GM12892 (cell line): ENCODE results near the gene HCN4. TPM values are rescaled to one million over a fixed set of nuclear protein-coding genes. Genes with fewer than 3 reads are reported as not detected.
"Not testable (repeated sequence)": the region's sequence is repeated elsewhere in the genome, so short reads cannot be mapped to it uniquely, and the experiment has no call there.

Experiments used
- DNase-seq: peaks from one replicate; pipeline ENCODE4 v3.0.0; 2011; ENCODE audit not compliant: insufficient read length
- FAIRE-seq: peaks from 2 replicates; lab custom pipeline; 2011; peaks lifted over from hg19 to GRCh38; lab: Jason Lieb, UNC
- POLR2A ChIP-seq: IDR thresholded peaks from 2 replicates; pipeline ENCODE4 v1.6.1; 2011; ENCODE audit warnings: low read depth, low read length, control low read depth
- POLR2AphosphoS5 ChIP-seq: IDR thresholded peaks from 2 replicates; pipeline ENCODE4 v1.6.1; 2011; ENCODE audit warnings: low read depth, low read length, control low read depth
- TAF1 ChIP-seq: IDR thresholded peaks from 2 replicates; pipeline ENCODE4 v1.6.1; 2011; ENCODE audit warnings: low read depth, mild to moderate bottlenecking, control low read depth, low read length, borderline replicate concordance
- polyA plus RNA-seq: library from polyadenylated mRNA; unstranded; fragments of >200 nt; gene quantifications from one replicate; pipeline ENCODE4 v1.2.1, GENCODE V29; 2012; ENCODE audit warnings: missing spikeins, inconsistent platforms; ENCODE audit not compliant: missing spikeins

The HCN4 gene
- not detected for polyA plus RNA-seq

DNA sequence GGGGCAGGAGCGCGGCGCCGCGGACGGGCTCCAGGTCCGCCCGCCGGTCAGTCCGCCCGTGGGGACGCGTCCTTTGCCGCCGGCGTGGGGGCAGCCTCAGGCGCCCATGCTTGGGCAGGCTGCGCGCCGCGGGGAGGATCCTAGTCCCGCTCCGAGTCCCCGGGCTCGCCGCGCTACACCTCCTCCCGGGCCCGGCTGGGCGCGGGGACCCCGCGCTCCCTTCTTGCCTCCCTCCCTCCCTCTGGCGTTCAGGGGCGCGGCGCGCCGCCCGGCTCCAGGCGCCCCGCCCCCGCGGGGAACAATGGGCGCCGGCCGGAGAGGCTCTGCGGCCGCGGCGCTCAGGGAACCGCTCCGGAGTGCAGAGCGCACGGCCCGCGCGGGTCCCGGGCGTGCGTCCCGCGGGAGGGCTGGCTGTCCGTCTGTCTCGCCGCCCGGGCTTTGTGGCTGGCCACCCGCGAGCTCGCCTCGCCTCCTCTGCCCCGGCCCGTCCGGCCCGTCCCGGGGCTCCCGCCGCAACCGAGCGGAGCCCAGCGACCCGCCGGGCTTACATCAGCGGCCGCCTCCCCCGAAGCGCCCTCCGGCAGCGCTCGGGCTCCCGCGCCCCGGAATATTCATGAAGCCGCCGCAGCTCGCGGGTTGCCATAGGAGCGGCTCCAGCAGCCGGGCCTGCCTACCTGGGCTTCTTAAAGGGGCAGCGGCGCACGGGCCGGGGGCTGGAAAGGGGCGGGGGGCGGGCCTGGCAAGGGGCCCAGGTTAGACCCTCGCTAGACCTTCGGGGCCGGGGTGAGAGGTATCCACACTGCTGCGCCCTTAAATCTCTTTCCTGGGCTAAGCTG lies at the start of gene HCN4:
HCN4 (minus strand) TSS at position 658 of the 836 bp plus-strand sequence. CDS start 688 bp downstream, outside the sequence.
- DNase-seq (no peak), FAIRE-seq (no peak)
- TF ChIP-seq POLR2A (no peak), TAF1 (no peak), POLR2AphosphoS5 (no peak)

GRCh38 chr15:73414876-73415275 lies 46.1 kb upstream of the HCN4 start:
- DNase-seq: no peak
- FAIRE-seq: no peak
- TF ChIP-seq TAF1: no peak
- no peak for TF ChIP-seq POLR2AphosphoS5
- TF ChIP-seq POLR2A: no peak

- DNase-seq: no peak
- no peak for FAIRE-seq
- TF ChIP-seq POLR2A: no peak
- TF ChIP-seq POLR2AphosphoS5: no peak
- no peak for TF ChIP-seq TAF1
These were observed 34.4 kb upstream of the HCN4 start for GRCh38 chr15:73403171-73403570.

DNA sequence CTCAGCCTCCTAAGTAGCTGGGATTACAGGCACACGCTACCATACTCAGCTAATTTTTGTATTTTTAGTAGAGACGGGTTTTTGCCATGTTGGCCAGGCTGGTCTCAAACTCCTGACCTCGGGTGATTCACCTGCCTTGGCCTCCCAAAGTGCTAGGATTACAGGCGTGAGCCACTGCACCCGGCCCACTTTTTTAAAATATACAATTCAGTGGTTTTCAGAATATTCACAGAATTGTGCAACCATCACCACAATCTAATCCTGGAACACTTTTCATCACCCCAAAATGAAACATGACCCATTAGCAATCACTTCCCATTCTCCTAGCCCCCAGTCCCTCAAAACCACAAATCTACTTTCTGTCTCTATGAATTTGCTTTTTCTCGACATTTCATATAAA lies 31.5 kb upstream of the HCN4 start:
- not testable (repeated sequence) for DNase-seq, FAIRE-seq

DNA sequence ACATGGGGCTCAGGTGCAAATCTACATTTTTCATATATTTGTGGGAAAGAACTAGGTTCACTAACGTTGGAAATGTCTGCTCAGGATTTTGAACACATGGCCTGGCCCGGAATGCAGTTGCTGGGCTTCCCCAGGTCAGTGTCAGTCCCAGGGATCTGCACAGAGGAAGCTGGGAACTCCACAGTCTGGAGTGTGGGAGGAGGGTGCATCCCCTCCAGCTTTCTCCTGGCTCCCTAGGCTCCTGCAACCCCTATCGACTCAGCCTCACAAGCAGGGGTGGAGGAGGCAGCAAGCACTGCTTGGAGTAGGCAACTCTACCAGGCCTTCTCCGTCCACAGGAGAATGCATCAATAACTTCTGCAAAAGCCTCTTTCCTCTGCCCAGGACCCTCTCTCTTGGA lies 30.1 kb upstream of the HCN4 start:
- no peak for FAIRE-seq
- no peak for DNase-seq
- TF ChIP-seq POLR2AphosphoS5 (no peak), POLR2A (no peak), TAF1 (no peak)

- DNase-seq (no peak), FAIRE-seq (no peak)
- no peak for TF ChIP-seq POLR2A
- no peak for TF ChIP-seq POLR2AphosphoS5
- no peak for TF ChIP-seq TAF1
These were observed 28.7 kb upstream of the HCN4 start for GRCh38 chr15:73397461-73397860.

DNA sequence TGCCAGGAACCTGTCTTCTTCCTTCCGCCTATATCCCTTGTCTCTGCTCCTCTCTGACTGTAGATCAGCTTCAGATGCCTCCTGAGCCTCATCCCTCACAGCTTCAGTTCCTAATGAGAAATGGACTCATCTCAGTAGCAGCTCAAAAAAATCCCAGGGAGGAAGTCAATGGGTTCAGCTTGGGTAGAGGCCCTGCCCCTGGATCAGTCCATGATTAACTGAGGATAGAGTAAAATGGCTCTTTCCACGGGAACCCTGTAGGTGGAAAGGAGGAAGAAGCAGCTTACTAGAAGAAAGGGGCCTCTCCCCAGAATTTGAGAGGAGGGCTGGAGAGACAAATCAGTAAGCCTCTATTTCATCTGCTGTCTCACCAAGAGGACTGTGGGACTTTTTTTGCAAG lies 26.9 kb upstream of the HCN4 start:
- DNase-seq: no peak
- TF ChIP-seq TAF1: no peak
- TF ChIP-seq POLR2AphosphoS5: no peak
- TF ChIP-seq POLR2A: no peak
- FAIRE-seq: no peak

GRCh38 chr15:73394782-73395181 lies 26.0 kb upstream of the HCN4 start:
- DNase-seq (no peak), FAIRE-seq (no peak)
- TF ChIP-seq TAF1 (no peak), POLR2AphosphoS5 (no peak), POLR2A (no peak)

- FAIRE-seq (no peak), DNase-seq (no peak)
- TF ChIP-seq TAF1 (no peak), POLR2AphosphoS5 (no peak), POLR2A (no peak)
These were observed 24.6 kb upstream of the HCN4 start for GRCh38 chr15:73393336-73393735.

GRCh38 chr15:73392025-73392424 lies 23.3 kb upstream of the HCN4 start:
- DNase-seq (no peak), FAIRE-seq (no peak)
- TF ChIP-seq TAF1 (no peak), POLR2A (no peak), POLR2AphosphoS5 (no peak)

- TF ChIP-seq TAF1 (no peak), POLR2A (no peak), POLR2AphosphoS5 (no peak)
- DNase-seq (no peak), FAIRE-seq (no peak)
These were observed 22.5 kb upstream of the HCN4 start for GRCh38 chr15:73391128-73391872.
